Colonic mucosa (tissue), 4 donors: Measurements from ENCODE around the gene TMEM81. TPM values are rescaled to one million over a fixed set of nuclear protein-coding genes. Genes with fewer than 3 reads are reported as not detected.

ENCODE experiments used
- DNase-seq: peaks from one replicate; pipeline ENCODE4 v3.0.0-alpha.2; 2020
- H3K27ac ChIP-seq: fragments of 200-600 bp; one replicate; pipeline ENCODE4 v1.8.0; 2021
- H3K27me3 ChIP-seq: fragments of 200-600 bp; one replicate; pipeline ENCODE4 v1.8.0; 2021
- H3K36me3 ChIP-seq: fragments of 200-600 bp; one replicate; pipeline ENCODE4 v1.8.0; 2021
- H3K4me1 ChIP-seq: fragments of 200-600 bp; one replicate; pipeline ENCODE4 v1.8.0; 2021; ENCODE audit warnings: mild to moderate bottlenecking
- H3K4me3 ChIP-seq: fragments of 200-600 bp; one replicate; pipeline ENCODE4 v1.8.0; 2021
- H3K9ac ChIP-seq, 2 donors: one replicate each; pipeline ENCODE4 v1.7.0; 2013; ENCODE audit warnings: control low read depth in 2 of 2, low read depth in 2 of 2, low read length in 2 of 2
- H3K9me3 ChIP-seq: fragments of 200-600 bp; one replicate; pipeline ENCODE4 v1.8.0; 2021
- intact Hi-C: fragments of 100-400 bp; cut with DNase I; formaldehyde crosslinking; loops from one replicate; pipeline ENCODE4 v1.14.1; 2022
- total RNA-seq, 2 donors: library from RNA; stranded (reverse); fragmentation: NEBNext Ultra II Directional in 1 of 2; extraction: Animal tissue kit (Norgen Biotek cat#: 25700) in 1 of 2; gene quantifications; one replicate each; pipeline ENCODE4 v1.2.1, GENCODE V29; 2021
- TF ChIP-seq, protein P1 (sequence below): fragments of 200-600 bp; IDR thresholded peaks from one replicate; pipeline ENCODE4 v1.8.0; 2022; ENCODE audit warnings: antibody characterized with exemption, mild to moderate bottlenecking
- donor health status: healthy.
- donor health status: DM: no; HTN: no; CAD: no.
- donor health status: DM: no; HTN: no; CAD: no.

TMEM81 gene
- total RNA-seq, 2 donors from 2014 or later = 2.4 to 2.5 TPM

DNA sequence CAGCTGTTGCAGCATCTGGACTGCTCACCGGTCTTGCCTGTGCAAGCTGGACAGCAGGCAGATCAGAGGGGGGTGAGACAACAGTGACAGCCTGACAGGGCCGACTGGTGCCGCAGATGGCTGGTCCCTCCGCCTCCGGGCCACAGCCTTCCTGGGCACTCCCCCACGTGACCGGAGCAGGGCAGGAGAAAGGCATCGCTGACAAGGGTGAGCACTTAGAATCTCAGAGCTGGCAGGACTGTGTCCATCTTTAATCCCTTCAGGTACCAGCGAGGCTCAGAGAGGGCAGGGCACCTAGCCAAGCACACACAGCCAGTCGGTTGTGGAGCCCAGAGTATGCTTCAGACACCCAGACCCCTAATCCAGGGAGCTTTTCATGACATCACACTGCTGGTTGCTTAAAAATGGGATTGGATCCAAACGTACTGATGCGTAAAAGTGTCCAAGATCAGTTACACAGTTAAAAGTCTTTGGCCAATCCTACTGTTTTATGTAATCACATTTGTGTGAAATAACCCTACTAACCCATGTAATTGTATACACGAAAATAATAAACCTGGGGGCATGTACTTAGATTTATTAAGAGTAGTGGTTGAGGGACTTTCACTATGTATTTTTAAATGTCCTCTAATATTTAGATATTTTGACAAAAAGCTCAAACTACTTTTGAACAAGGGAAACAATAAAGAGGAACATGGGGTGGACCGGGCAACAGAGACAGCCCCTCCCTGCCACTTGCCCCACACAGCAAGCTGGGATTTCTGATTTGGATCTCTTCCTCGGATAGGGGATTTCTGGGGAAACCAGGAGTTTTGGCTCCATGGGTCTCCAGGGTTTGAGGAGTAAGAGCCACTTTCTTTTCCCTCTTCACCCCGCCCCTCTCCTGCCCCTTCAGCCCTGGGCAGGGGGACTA is 42.0 kb downstream of the TMEM81 start:
- peaks cover 25% of the 10 kb centered on the region for H3K27me3 ChIP-seq
- H3K4me3 ChIP-seq = no peak overlapping the region
- DNase-seq = no peak
- H3K9me3 ChIP-seq = no peaks in the 10 kb centered on the region
- no peaks in the 10 kb centered on the region for H3K4me1 ChIP-seq
- TF ChIP-seq, protein P1, sequence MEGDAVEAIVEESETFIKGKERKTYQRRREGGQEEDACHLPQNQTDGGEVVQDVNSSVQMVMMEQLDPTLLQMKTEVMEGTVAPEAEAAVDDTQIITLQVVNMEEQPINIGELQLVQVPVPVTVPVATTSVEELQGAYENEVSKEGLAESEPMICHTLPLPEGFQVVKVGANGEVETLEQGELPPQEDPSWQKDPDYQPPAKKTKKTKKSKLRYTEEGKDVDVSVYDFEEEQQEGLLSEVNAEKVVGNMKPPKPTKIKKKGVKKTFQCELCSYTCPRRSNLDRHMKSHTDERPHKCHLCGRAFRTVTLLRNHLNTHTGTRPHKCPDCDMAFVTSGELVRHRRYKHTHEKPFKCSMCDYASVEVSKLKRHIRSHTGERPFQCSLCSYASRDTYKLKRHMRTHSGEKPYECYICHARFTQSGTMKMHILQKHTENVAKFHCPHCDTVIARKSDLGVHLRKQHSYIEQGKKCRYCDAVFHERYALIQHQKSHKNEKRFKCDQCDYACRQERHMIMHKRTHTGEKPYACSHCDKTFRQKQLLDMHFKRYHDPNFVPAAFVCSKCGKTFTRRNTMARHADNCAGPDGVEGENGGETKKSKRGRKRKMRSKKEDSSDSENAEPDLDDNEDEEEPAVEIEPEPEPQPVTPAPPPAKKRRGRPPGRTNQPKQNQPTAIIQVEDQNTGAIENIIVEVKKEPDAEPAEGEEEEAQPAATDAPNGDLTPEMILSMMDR = no peak
- no peak overlapping the region for H3K9ac ChIP-seq
- no peak overlapping the region for H3K27ac ChIP-seq
- intact Hi-C loops = no loop called here
- no peaks in the 10 kb centered on the region for H3K36me3 ChIP-seq

DNA sequence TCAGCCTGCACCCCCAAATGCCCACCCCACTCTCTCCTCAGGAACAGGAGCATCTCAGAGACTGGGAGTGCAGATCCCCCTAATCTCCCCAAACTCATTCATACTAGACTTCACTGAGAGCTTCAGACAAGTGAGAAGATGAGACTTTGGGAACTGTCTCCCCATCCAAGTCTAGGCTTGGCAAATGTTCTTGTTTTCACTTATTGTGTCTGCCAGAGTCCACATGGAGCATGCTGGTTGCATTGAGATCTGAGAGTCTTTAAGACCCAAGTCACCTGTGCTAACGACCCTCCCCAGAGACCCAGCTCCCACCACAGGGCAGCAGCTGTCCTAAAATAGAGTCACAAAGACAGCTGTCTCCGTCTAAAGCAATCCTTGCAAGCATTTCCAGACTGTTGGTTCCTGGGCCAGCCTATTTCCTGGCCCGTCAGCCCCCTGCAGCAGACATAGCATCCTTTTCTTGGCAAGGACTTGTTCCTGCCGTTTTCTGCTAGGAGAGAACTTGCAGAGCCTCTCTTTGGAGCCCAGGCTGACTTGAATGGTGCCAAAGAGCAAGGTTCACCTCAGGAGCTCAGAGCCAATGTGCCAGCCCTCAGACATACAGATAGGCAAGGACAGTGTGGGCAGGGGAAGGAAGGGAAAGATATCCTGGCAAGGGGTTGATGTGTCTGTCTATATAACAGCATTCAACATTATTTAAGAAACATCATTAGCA is 43.1 kb downstream of the TMEM81 start:
- TF ChIP-seq, protein P1 = no peak
- Histone ChIP-seq H3K27ac (no peak overlapping the region), H3K9me3 (no peaks in the 10 kb centered on the region), H3K4me3 (no peak overlapping the region), H3K36me3 (no peaks in the 10 kb centered on the region), H3K9ac (no peak overlapping the region), H3K4me1 (no peaks in the 10 kb centered on the region), H3K27me3 (peaks cover 25% of the 10 kb centered on the region)
- DNase-seq = no peak
- intact Hi-C loops = no loop called here

DNA sequence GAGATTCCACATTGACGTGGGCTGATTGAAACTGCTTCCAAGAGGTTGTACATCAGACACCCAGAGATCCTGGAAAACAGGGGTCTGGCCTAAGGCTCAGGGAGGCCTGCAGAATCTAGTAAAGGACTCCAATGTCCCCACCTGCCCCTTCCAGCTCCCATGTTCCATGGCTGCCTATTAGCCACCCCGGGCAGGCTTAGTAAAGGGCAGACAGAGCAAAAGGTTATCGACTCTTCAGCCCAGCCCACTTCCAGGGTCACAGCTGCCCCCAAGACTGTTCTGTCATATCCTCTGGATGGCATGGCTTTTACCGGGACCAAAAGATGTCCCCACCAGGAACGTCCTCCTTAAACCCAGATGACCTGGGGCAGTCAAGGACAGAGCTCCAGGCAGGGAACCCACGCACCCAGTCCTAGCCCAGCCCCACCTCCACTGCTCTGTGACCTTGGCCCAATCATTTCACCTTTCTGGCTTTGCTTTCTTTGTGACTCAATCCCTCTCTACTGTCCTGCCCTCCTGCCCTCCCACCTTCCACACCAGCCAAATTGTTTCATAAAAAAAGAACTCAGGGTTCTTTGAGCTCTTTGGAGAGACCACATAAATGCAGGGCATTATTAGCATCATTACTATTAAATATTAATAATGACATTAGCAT is 46.0 kb downstream of the TMEM81 start:
- intact Hi-C loops = no loop called here
- Histone ChIP-seq H3K27me3 (peaks cover 9% of the 10 kb centered on the region), H3K9ac (no peak overlapping the region), H3K27ac (no peak overlapping the region), H3K4me3 (no peak overlapping the region), H3K36me3 (no peaks in the 10 kb centered on the region), H3K4me1 (no peaks in the 10 kb centered on the region), H3K9me3 (no peaks in the 10 kb centered on the region)
- TF ChIP-seq, protein P1 = no peak
- DNase-seq = no peak

DNA sequence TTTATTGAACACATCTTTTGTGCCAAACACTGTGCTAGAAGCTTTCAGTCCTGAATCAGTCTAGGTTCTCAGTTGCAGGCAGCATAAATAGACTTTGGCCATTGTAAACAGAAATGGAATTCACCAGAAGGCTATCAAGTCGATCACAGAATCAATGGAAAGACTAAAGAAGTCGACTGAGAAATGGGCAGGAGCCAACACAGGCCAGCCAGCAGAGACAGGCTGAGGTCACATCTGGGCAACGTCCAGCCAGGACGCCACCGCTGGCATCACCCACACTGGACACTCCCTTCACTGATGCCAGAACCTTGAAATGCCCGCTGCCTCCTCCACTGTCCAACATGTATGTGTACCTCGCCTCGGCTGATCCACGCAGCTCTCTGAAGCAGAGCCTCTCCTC is 46.7 kb downstream of the TMEM81 start:
- no peaks in the 10 kb centered on the region for H3K4me1 ChIP-seq
- H3K36me3 ChIP-seq = no peaks in the 10 kb centered on the region
- no peak overlapping the region for H3K27ac ChIP-seq
- intact Hi-C loops = no loop called here
- no peak for DNase-seq
- H3K27me3 ChIP-seq = peaks cover 3% of the 10 kb centered on the region
- no peak overlapping the region for H3K4me3 ChIP-seq
- no peaks in the 10 kb centered on the region for H3K9me3 ChIP-seq
- H3K9ac ChIP-seq = no peak overlapping the region
- TF ChIP-seq, protein P1 = no peak

Other genes with a start within 250 kb of the TMEM81 start
- 10 to 100 TPM; 12.1 to 13.9 TPM for gene NFASC, start 213.6 kb downstream of the TMEM81 start, total RNA-seq
- gene CNTN2, start 41.2 kb downstream of the TMEM81 start, total RNA-seq = 1 to 10 TPM in 1 of 2 donors, under 1 TPM in 1; 0.20 to 1.4 TPM
- gene RBBP5, start 37.5 kb upstream of the TMEM81 start, total RNA-seq = 10 to 100 TPM; 15.1 to 17.8 TPM
- 1 to 10 TPM; 4.5 to 5.7 TPM for gene DSTYK, start 127.2 kb upstream of the TMEM81 start, total RNA-seq
- under 1 TPM; 0.25 to 0.88 TPM for gene TMCC2, start 143.5 kb upstream of the TMEM81 start, total RNA-seq
- gene NUAK2, start 237.3 kb upstream of the TMEM81 start, total RNA-seq = 10 to 100 TPM; 21.2 to 27.2 TPM